K562 (cell line): ENCODE results near the gene MINPP1. TPM values are rescaled to one million over a fixed set of nuclear protein-coding genes. Genes with fewer than 3 reads are reported as not detected.

Source experiments
- BHLHE40 ChIP-seq: IDR thresholded peaks from 2 replicates; pipeline ENCODE4 v1.6.1; 2011; ENCODE audit warnings: low read length, improper control_type of control experiment
- CBX1 ChIP-seq: sonication (generic); IDR thresholded peaks from 2 replicates; pipeline ENCODE4 v1.6.1; 2016; ENCODE audit warnings: antibody characterized with exemption, low read depth, mild to moderate bottlenecking
- MEF2D ChIP-seq: conservative IDR thresholded peaks from 2 replicates; pipeline ENCODE4 v1.6.1; 2016; ENCODE audit warnings: low read depth, missing genetic modification characterization, missing compliant biosample characterization
- NR2C2 ChIP-seq, 2 experiments: fragments of 200-800 bp in 1 of 2; sonication (Bioruptor generic) in 1 of 2; sonication (generic) in 1 of 2; formaldehyde crosslinking in 1 of 2; IDR thresholded peaks; 2 replicates each; pipeline versions ENCODE4 v1.6.1 to v1.8.0; 2016 to 2022; ENCODE audit warnings: mild to moderate bottlenecking in 1 of 2, missing compliant biosample characterization in 1 of 2, missing genetic modification characterization in 1 of 2, missing genetic modification reagents in 1 of 2
- PCBP2 ChIP-seq: fragments of 200-400 bp; formaldehyde crosslinking; IDR thresholded peaks from 2 replicates; pipeline ENCODE4 v1.6.1; 2018; ENCODE audit warnings: low read length, low read depth, mild to moderate bottlenecking, moderate library complexity; ENCODE audit not compliant: poor library complexity, severe bottlenecking
- PML ChIP-seq: IDR thresholded peaks from 2 replicates; pipeline ENCODE4 v1.6.1; 2012; ENCODE audit warnings: low read length, inconsistent platforms
- SRSF1 ChIP-seq: fragments of 200-400 bp; formaldehyde crosslinking; IDR thresholded peaks from 2 replicates; pipeline ENCODE4 v1.6.1; 2017; ENCODE audit warnings: mild to moderate bottlenecking, low read depth, low read length, moderate library complexity
- WHSC1 ChIP-seq: IDR thresholded peaks from one replicate; pipeline ENCODE4 v1.6.1; 2012; ENCODE audit warnings: low read length, control low read depth, inconsistent platforms
- ZNF121 ChIP-seq: sonication (generic); formaldehyde crosslinking; conservative IDR thresholded peaks from 2 replicates; pipeline ENCODE4 v1.8.0; 2022; ENCODE audit warnings: missing genetic modification reagents
- ZNF830 ChIP-seq: fragments of 250-450 bp; sonication (Bioruptor Pico); IDR thresholded peaks from 2 replicates; pipeline ENCODE4 v1.5.0; 2021; ENCODE audit warnings: mild to moderate bottlenecking
- polyA plus RNA-seq, 8 experiments: library from polyadenylated mRNA; depleted of rRNA in 4 of 8; stranded (reverse) in 5 of 8; unstranded in 3 of 8; fragments of >200 nt; fragmentation: Nextera tagmentation in 2 of 8; fragmentation: Illumina TruSeq in 1 of 8; extraction: Ambion mirVana in 2 of 8; extraction: Trizol in 1 of 8; gene quantifications; 2 replicates each; pipeline versions ENCODE4 v1.2.1 to v1.2.3, GENCODE V29; 2011 to 2014; ENCODE audit warnings: inconsistent platforms in 1 of 8, missing spikeins in 1 of 8
- total RNA-seq, 7 experiments: library from RNA; depleted of rRNA in 6 of 7; stranded (reverse); fragments of >200 nt in 6 of 7; fragmentation: Illumina TruSeq in 2 of 7; extraction: Trizol in 2 of 7; gene quantifications; 2 replicates each; pipeline versions ENCODE4 v1.2.1 to v1.2.3, GENCODE V29; 2011 to 2021; ENCODE audit warnings: low replicate concordance in 1 of 7
- TF ChIP-seq, protein P1 (sequence below): IDR thresholded peaks from 2 replicates; pipeline ENCODE4 v1.6.1; 2014; ENCODE audit warnings: antibody characterized with exemption
- TF ChIP-seq, protein P2 (sequence below), 2 experiments: fragments of 450-650 bp; formaldehyde crosslinking in 1 of 2; IDR thresholded peaks; 2 replicates each; pipeline versions ENCODE4 v1.4.0 to v1.6.1; 2014 to 2020; ENCODE audit warnings: mild to moderate bottlenecking in 2 of 2, borderline replicate concordance in 1 of 2, low read depth in 1 of 2
- TF ChIP-seq, protein P3 (sequence below): sonication (generic); formaldehyde crosslinking; IDR thresholded peaks from 2 replicates; pipeline ENCODE4 v1.8.0; 2023; ENCODE audit warnings: mild to moderate bottlenecking, missing genetic modification reagents

The MINPP1 gene
- total and polyA plus RNA-seq, 9 of the 15 experiments (the other 6 are each of a cell fraction or from before 2014, with no cell fraction given): 11.5 to 44.5 (median 27.1) TPM

DNA sequence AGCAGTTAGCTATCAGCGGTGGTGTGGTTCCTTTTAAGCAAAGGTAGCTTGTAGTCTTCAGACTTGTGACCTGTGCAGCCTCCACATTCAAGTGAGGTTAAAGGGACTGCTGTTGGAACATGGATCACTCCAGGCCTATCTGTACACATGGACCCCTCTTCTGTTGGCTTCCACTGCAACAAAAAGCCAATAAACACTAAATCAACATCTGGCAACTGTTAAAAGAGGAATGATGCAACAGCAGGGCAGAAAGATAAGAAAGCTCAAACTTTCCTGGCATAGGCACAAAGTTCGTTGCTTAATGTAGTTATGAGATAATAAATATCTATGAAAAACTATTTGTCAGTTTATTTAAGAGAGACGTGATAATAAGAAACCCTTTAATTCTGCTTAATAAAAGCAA, 4.0 kb upstream of the MINPP1 start (continued):
- no peak for TF ChIP-seq BHLHE40
- TF ChIP-seq ZNF121: no peak
- TF ChIP-seq PML: peak; percentile 78
- TF ChIP-seq PCBP2: no peak
- TF ChIP-seq, protein P1, sequence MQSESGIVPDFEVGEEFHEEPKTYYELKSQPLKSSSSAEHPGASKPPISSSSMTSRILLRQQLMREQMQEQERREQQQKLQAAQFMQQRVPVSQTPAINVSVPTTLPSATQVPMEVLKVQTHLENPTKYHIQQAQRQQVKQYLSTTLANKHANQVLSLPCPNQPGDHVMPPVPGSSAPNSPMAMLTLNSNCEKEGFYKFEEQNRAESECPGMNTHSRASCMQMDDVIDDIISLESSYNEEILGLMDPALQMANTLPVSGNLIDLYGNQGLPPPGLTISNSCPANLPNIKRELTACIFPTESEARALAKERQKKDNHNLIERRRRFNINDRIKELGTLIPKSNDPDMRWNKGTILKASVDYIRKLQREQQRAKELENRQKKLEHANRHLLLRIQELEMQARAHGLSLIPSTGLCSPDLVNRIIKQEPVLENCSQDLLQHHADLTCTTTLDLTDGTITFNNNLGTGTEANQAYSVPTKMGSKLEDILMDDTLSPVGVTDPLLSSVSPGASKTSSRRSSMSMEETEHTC: no peak
- TF ChIP-seq, protein P2, sequence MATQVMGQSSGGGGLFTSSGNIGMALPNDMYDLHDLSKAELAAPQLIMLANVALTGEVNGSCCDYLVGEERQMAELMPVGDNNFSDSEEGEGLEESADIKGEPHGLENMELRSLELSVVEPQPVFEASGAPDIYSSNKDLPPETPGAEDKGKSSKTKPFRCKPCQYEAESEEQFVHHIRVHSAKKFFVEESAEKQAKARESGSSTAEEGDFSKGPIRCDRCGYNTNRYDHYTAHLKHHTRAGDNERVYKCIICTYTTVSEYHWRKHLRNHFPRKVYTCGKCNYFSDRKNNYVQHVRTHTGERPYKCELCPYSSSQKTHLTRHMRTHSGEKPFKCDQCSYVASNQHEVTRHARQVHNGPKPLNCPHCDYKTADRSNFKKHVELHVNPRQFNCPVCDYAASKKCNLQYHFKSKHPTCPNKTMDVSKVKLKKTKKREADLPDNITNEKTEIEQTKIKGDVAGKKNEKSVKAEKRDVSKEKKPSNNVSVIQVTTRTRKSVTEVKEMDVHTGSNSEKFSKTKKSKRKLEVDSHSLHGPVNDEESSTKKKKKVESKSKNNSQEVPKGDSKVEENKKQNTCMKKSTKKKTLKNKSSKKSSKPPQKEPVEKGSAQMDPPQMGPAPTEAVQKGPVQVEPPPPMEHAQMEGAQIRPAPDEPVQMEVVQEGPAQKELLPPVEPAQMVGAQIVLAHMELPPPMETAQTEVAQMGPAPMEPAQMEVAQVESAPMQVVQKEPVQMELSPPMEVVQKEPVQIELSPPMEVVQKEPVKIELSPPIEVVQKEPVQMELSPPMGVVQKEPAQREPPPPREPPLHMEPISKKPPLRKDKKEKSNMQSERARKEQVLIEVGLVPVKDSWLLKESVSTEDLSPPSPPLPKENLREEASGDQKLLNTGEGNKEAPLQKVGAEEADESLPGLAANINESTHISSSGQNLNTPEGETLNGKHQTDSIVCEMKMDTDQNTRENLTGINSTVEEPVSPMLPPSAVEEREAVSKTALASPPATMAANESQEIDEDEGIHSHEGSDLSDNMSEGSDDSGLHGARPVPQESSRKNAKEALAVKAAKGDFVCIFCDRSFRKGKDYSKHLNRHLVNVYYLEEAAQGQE (IDR thresholded peaks at IDR 0.05; ENCODE audit: borderline replicate concordance): no peak
- TF ChIP-seq, protein P2 (CRISPR knock-in tag; IDR thresholded peaks at IDR 0.05; ENCODE audit: low read depth): no peak
- TF ChIP-seq WHSC1: no peak
- TF ChIP-seq CBX1: no peak
- no peak for TF ChIP-seq SRSF1
- TF ChIP-seq, protein P3, sequence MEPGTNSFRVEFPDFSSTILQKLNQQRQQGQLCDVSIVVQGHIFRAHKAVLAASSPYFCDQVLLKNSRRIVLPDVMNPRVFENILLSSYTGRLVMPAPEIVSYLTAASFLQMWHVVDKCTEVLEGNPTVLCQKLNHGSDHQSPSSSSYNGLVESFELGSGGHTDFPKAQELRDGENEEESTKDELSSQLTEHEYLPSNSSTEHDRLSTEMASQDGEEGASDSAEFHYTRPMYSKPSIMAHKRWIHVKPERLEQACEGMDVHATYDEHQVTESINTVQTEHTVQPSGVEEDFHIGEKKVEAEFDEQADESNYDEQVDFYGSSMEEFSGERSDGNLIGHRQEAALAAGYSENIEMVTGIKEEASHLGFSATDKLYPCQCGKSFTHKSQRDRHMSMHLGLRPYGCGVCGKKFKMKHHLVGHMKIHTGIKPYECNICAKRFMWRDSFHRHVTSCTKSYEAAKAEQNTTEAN (CRISPR knock-in tag): no peak
- no peak for TF ChIP-seq NR2C2 (CRISPR knock-in tag; IDR thresholded peaks at IDR 0.05)
- TF ChIP-seq NR2C2 (tag; IDR thresholded peaks at IDR 0.05): peak; percentile 49
- peak; percentile 42; the same call in 1 of the 2 replicates for TF ChIP-seq MEF2D (tag)
- no peak for TF ChIP-seq ZNF830
